GM12872 (cell line): ENCODE data around the gene GPR146.

Experiments used
- CTCF ChIP-seq: IDR thresholded peaks from 3 replicates; pipeline ENCODE4 v1.5.1; 2011; ENCODE audit warnings: low read depth, mild to moderate bottlenecking, low read length, moderate library complexity; ENCODE audit not compliant: insufficient read depth

GPR146 gene

GRCh38 chr7:1068013-1068412 is 23.7 kb downstream of the GPR146 start:
- TF ChIP-seq CTCF: no peak

- no peak for TF ChIP-seq CTCF
Observed at GRCh38 chr7:1068619-1069018, 24.3 kb downstream of the GPR146 start.

DNA sequence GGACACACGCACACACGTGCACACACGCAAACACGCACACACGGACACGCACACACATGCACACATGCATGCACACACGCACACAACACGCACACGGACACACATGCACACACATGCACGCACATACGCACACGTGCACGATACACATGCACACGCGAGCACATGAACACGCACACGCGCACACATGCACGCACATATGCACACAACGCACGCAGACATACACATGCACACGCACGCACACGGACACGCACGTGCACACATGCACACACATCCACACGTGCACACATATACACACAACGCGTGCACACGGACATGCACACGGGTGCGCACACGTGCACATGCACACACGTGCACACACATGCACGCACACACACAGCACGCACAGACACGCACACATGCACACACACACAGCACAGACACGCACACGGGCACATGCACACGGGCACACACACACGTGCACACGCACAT is 26.2 kb downstream of the GPR146 start:
- no peak for TF ChIP-seq CTCF

- TF ChIP-seq CTCF: no peak
Observed at GRCh38 chr7:1071731-1072254, 27.4 kb downstream of the GPR146 start.

- no peak for TF ChIP-seq CTCF
Observed at GRCh38 chr7:1073142-1073977, 29.0 kb downstream of the GPR146 start.

- TF ChIP-seq CTCF: no peak
Observed at GRCh38 chr7:1074593-1075431, 30.5 kb downstream of the GPR146 start.
